ENCODE results near the gene PRR15L. TPM values are rescaled to one million over a fixed set of nuclear protein-coding genes. Genes with fewer than 3 reads are reported as not detected.
"Not testable (repeated sequence)": the region's sequence is repeated elsewhere in the genome, so short reads cannot be mapped to it uniquely, and the experiment has no call there.

PRR15L gene
- total RNA-seq, 1 experiment from 2014 or later: not detected

GRCh38 chr17:47935468-47935867 is 22.2 kb downstream of the PRR15L start:
- DNase-seq (ENCODE audit: low spot score): not testable (repeated sequence)

GRCh38 chr17:47934856-47935255 is 22.8 kb downstream of the PRR15L start:
- DNase-seq (ENCODE audit: low spot score): peak; percentile 86

- DNase-seq (ENCODE audit: low spot score): no peak
Measured at GRCh38 chr17:47931848-47932247, 25.8 kb downstream of the PRR15L start.

GRCh38 chr17:47929218-47930000 is 28.3 kb downstream of the PRR15L start:
- DNase-seq (ENCODE audit: low spot score): no peak

- no peak for DNase-seq (ENCODE audit: low spot score)
Measured at GRCh38 chr17:47928415-47928814, 29.3 kb downstream of the PRR15L start.

- DNase-seq (ENCODE audit: low spot score): no peak
Measured at GRCh38 chr17:47927821-47928400, 29.8 kb downstream of the PRR15L start.

- DNase-seq (ENCODE audit: low spot score): no peak
Measured at GRCh38 chr17:47925678-47925988, 32.0 kb downstream of the PRR15L start.

- DNase-seq (ENCODE audit: low spot score): no peak
Measured at GRCh38 chr17:47924785-47925677, 32.7 kb downstream of the PRR15L start.

- DNase-seq (ENCODE audit: low spot score): not testable (repeated sequence)
Measured at GRCh38 chr17:47919889-47920288, 37.8 kb downstream of the PRR15L start.

GRCh38 chr17:47918991-47919390 is 38.7 kb downstream of the PRR15L start:
- no peak for DNase-seq (ENCODE audit: low spot score)

- DNase-seq (ENCODE audit: low spot score): no peak
Measured at GRCh38 chr17:47918006-47918405, 39.7 kb downstream of the PRR15L start.

GRCh38 chr17:47917581-47917980 is 40.1 kb downstream of the PRR15L start:
- DNase-seq (ENCODE audit: low spot score): no peak

GRCh38 chr17:47916489-47917208 is 41.0 kb downstream of the PRR15L start:
- no peak for DNase-seq (ENCODE audit: low spot score)

GRCh38 chr17:47915776-47916398 is 41.8 kb downstream of the PRR15L start:
- DNase-seq (ENCODE audit: low spot score): no peak

GRCh38 chr17:47914306-47914948 is 43.3 kb downstream of the PRR15L start:
- no peak for DNase-seq (ENCODE audit: low spot score)

GRCh38 chr17:47913050-47913449 is 44.6 kb downstream of the PRR15L start:
- no peak for DNase-seq (ENCODE audit: low spot score)

GRCh38 chr17:47907932-47908562 is 49.6 kb downstream of the PRR15L start:
- no peak for DNase-seq (ENCODE audit: low spot score)

- DNase-seq (ENCODE audit: low spot score): no peak
Measured at GRCh38 chr17:47906443-47906842, 51.2 kb downstream of the PRR15L start.

GRCh38 chr17:47905221-47905733 is 52.4 kb downstream of the PRR15L start:
- DNase-seq (ENCODE audit: low spot score): peak; percentile 53

GRCh38 chr17:47902039-47902744 is 55.5 kb downstream of the PRR15L start:
- DNase-seq (ENCODE audit: low spot score): no peak
